HT-29 (cell line): Measurements from ENCODE around the gene CIDEA. TPM values are rescaled to one million over a fixed set of nuclear protein-coding genes. Genes with fewer than 3 reads are reported as not detected.

Experiments
- DNase-seq: peaks from one replicate; pipeline ENCODE4 v3.0.0-alpha.2; 2015; ENCODE audit warnings: low spot score
- total RNA-seq: library from RNA; depleted of rRNA; stranded (reverse); fragments of >200 nt; shearing (Covaris generic); gene quantifications from 2 replicates; pipeline ENCODE4 v1.2.3, GENCODE V29; 2014

The CIDEA gene
- total RNA-seq, 1 experiment from 2014 or later: not detected

GRCh38 chr18:12296457-12296856 lies 42.3 kb downstream of the CIDEA start:
- DNase-seq: no peak

GRCh38 chr18:12299862-12300261 lies 45.7 kb downstream of the CIDEA start:
- no peak for DNase-seq

- no peak for DNase-seq
Measured at GRCh38 chr18:12301263-12302005, 47.3 kb downstream of the CIDEA start.

DNA sequence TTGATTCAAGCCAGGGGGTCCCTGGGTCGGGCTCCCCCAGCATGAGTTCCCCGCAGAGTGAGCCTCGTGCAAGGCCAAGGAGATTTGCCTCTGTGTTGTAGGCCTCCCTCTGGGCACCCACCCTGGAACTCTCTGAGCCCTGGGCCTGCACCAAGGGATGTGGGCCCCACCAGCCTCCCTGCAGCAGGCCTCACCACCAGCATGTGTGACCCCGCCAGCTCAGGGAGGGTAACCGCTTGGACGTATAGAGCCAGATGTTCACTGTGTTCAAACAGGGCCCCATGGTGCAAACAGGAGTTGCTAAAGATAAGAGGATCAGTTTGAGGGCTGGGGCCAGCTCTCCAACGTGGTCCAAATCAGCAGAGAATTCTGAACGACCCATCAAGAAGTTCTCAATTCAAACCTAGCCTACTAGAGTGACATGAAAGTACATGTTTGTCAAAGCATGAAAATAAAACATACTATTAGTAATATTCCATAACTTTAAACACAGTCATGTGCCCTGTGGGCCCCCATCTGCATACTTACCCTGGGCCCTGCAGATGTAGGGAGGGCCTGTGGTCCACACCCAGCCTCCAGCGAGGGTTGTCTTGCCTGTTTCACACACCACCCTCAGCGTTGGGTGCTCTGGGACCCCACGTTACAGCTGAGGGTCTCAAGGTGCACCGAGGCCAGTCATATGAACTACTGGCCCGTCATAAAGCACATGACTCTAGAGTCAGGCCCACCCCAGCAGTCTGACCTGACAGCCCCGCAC lies 48.4 kb downstream of the CIDEA start:
- DNase-seq: no peak

DNA sequence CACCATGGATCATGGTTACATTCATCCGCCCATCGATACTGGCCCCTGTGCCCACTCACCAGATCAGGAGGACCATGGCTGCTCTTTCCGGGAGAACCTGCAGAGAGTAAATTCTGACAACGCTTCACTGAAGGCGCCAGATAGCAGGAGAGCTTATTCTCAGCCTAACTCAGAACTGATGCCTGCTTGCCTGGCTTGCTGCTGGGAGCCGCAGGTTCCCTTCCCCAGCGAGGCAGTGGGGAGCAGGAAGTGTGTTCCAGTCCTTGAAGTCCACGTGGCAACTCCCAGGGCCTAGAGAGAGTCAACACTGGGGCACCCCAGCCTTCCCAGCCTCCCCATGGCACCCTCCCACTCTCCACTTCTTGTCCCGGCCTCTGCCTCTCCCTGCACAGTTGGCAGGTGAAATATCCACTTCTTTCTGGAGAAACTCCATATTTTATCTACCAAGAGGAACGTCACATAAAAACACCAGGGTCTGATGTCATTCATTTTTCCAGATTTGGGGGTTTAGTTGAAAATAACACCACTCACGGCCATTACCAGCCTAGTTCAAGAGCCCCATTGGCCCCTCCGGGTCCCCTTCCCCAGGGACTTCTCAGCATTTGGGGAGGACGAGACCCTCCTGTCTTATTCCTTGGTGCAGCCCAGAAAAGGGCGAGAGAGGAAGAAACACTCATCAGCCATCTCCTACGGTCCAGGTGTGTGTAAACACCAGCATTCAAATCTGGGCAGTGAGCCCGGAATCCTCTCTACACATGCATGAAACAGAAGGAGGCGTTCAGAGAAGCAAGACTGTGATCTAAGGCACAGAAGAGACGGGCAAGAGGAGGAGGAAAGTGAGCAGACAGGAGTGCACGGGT lies 50.4 kb downstream of the CIDEA start:
- peak; percentile 55 for DNase-seq

GRCh38 chr18:12305211-12305610 lies 51.0 kb downstream of the CIDEA start:
- DNase-seq: no peak

- DNase-seq: no peak
Measured at GRCh38 chr18:12305930-12306629, 51.9 kb downstream of the CIDEA start.

GRCh38 chr18:12306752-12307700 lies 52.9 kb downstream of the CIDEA start:
- no peak for DNase-seq

GRCh38 chr18:12307701-12308385 lies 53.7 kb downstream of the CIDEA start, which contains the start of gene TUBB6:
TSS of gene TUBB6 (plus strand) at chr18:12308241. CDS start at chr18:12308293, 52 bp downstream.
- no peak for DNase-seq

DNA sequence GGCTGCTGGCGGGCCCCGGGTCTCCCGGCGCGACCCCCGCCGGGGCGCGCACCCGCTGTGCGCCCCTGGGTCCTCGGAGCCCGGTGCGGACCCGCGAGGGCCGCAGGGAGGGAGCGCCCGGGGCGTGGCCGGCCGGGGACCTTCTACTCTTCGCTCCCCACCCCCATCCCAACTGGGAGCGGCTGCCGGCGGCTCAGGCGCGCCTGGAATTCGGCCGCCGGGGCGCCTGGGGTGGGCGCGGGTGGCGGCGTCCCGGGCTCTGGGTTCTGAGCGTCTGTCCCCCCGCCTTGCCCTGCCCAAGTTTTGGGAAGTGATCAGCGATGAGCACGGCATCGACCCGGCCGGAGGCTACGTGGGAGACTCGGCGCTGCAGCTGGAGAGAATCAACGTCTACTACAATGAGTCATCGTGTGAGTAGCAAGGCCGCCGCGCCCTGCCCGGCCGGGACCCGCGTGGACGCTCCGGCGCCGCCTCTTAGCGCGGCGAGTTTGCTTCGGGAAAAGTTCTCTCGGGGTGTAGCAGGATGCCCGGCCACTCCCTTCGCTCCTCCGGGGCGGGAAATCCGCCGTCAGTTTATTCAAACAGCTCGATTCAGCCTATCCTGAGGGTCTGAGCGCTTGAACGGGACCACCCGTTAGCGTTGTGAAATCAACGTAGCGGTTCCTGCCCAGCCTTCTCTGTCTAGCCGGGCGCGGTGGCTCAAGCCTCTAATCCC lies 54.4 kb downstream of the CIDEA start:
- DNase-seq: peak; percentile 47

DNA sequence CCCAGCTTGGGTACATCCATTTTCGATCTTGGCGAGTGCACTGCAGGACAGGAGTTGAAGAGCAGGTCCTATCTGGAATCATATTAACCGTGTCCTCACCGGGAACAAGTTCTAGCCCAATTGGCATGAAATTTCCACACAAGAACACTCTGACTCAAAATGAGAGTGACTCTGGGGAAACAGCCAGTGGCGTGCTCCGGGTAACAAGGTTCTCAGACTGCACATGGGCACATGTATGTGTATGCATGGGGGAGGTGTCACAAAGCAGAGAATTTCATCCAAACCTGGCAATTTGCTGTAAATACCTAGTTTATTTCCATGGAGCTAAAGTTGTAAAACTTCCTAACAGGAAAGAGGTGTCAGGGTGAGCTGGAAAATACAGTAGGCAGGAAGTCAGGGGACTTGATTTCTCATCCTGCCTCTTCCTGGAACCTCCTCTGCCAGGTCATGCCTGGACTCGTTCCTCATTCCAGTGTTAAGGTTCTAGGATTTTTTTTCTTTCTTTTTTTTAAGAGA lies 55.6 kb downstream of the CIDEA start:
- DNase-seq: no peak

DNA sequence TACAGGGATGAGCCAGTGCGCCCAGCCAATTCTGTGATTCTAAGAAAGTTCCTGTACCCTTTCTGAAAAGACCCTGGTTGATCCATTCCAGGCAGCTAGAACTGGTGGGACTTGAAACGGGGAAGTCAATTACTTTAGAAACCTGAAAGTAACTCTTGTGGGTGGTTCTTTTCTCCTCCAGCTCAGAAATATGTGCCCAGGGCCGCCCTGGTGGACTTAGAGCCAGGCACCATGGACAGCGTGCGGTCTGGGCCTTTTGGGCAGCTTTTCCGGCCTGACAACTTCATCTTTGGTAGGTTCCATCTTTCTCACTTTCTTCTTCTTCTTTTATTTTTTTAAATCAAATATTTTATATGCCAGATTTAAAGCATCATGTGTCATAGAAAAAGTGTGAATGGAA lies 56.6 kb downstream of the CIDEA start:
- DNase-seq: no peak

DNA sequence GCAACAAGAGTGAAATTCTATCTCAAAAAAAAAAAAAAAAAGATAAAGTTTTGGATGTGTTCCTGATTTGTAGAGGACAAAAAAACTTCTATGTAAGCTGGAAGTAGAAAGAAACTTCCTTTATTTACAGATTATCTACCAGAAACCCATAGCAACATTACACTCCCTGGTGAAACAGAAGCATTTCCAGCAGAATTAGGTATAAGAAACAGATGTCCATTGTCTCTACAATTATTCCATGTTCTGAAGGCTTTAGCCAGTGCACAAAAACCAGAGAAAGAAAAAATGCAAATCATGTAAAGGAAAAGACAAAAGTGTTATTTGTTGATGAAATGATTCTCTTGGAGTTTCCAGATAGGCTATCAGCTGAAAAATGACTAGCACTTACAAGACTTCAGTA lies 58.8 kb downstream of the CIDEA start:
- DNase-seq: no peak

DNA sequence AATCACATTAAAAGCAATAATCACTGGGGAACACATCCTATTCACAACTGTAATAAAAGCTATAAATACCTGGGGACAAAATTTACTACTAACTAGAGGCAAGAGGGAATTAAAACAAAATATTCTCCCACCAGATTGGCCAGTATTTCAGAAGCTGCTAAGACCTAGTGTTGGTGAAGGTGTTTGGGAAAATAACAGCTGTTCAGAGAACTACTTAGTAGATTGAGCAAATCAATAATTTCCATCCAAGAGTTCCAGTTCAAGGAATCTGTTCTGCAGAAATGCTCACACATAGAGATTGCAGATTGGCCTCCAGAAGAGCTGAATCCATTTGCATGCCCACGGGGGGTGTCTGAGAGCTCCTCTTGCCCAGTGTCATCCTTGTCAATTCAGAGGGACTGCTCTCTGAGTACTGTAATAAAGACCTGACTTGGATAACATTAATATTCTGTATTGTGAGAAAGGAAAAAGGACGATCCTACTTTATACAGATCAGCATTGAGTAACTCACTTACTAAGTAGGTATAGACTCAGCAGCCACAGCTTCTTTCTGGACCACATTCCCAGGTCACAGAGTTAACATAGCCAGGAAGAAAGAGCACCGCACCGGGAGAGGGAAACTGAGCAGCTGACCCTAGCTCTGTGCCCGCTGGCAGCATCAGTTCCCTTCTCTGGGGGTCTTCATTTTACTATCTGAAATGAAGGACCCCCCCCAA lies 59.5 kb downstream of the CIDEA start:
- no peak for DNase-seq

DNA sequence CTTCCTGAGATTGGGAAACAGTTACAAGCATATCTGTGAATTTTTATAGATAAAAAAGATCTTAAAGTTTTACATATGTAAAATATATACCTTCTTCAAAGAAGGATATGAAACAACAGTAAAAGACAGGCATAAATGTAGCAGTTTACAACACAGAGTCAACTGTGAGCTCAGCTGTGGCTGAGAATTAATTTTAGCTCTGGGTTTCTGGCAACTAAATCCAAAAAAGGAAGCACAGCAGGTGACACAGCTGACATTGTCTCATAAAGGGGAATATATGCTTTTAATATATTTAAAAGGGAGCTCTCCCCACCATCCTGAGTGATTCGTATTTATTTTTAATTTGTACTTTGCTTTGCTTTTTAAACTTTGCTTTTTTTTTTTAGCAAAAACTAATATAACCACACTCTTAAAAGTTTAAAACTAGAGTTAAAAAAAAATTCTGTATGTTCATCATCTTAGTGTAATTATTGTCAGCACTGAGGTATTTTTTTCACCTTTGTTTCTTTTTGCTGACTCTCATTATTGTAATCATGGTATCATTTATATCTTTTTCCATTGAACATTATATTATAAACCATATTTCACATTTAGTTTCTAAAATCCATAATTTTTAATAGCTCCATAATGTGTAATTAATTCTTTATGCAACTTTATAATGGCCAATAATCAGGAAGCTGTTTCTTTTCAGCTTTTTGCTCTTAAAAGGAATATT lies 60.6 kb downstream of the CIDEA start:
- DNase-seq: no peak

DNA sequence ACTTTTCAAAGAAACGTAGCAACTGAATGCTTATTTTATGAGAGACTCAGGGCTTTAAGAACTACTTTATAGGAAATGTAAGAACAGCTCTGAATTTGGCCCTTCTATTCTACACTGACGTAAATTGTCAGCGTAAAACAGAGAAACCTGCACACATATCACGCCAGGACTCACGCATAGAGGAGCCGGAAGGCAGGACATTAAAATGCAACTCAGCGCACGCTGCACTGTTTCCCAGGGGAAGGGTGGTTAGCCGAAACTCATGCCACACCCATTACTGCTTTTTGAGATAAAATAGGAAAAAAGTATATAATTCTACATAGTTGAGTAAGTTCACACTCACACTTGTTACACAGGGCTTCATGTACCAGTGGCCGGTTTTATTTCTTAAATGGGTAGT lies 61.3 kb downstream of the CIDEA start:
- no peak for DNase-seq

- no peak for DNase-seq
Measured at GRCh38 chr18:12315911-12316310, 61.8 kb downstream of the CIDEA start.
